CD4-positive, alpha-beta T cell treated with Interleukin-4 for 4 hours (primary cell): ENCODE measurements around the gene NKD2.
"Not testable (repeated sequence)": the region's sequence is repeated elsewhere in the genome, so short reads cannot be mapped to it uniquely, and the experiment has no call there.

Source experiments
- DNase-seq: peaks from one replicate; pipeline ENCODE4 v3.0.0-alpha.2; 2020

The NKD2 gene

DNA sequence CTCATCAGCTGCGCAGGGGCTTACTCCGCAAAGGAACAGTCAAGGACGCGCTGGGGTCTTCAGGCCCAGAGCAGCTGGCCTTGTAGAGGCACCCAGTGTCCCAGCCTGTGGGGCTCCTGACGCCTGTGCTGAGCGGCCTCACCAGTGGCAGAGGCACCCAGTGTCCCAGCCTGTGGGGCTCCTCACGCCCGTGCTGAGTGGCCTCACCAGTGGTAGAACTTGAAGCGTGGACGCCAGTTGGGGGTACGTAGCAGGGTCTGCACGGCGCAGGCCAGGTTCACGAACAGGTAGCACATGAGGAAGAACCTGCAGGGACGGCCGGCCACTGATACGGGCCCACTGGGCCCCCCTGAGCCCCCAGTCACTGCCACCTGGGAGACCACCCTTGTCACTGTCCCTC, 67.3 kb downstream of the NKD2 start:
- no peak for DNase-seq

DNA sequence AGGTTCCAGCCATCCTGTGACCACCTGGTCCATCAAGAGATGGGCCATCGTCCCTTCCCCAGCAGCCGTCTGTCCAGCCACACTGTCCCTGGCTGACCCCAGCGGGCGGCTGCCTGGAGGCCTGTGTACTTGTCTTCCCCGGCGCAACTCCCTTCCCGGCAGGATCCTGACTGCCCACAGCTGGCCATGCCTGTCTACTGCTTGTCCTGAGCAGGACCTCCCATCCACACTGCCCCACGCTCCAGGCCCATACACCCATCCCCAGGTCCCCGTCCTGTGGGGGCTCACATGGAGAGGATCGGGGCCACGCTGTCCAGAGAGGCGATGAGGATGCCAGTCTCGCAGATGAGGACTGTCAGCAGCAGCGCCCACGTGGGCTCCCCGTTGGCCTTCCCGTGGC, 67.8 kb downstream of the NKD2 start:
- DNase-seq = no peak

DNA sequence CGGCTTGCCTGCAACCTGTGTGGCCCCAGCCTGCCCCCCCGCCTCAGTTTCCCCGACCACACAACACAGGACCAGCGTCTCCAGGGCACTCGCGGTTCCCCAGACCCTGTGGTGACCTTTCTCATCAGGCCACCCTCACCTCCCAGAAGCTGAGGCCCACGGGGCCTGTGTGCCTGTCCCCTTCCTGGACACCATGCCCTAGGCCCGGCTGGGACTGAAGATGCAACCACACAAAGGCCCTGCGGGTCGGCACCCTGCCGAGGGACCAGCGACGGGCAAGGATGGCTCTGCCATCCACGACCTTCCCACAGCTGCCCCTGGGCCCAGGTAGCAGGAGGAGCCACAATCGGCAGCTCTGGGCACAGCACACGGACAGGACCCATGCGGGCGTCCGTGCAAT, 68.4 kb downstream of the NKD2 start:
- no peak for DNase-seq

DNA sequence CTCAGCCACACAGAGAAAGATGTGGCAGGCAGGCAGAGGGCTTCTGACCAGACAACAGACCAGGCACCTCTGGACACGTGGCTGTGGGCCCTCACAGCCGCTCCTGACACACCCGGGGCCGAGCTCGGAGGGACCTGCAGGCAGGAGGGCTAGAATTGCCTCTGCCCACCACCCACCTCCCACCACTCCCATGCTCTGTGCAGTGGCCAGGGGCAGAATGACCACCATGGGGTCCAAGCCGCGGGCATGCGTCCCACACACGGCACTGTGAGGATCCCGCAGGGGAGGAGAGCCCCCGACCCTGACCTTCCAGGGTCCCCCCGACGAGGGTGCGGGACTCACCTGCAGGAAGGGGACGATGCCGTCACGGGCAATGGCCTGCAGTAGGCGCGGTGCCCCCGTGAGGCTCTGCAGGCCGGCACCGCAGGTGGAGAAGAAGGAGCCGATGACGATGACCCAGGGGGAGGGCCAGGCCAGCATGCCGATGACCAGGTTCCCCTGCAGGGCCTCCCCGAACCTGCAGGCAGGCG, 69.0 kb downstream of the NKD2 start:
- DNase-seq = no peak

DNA sequence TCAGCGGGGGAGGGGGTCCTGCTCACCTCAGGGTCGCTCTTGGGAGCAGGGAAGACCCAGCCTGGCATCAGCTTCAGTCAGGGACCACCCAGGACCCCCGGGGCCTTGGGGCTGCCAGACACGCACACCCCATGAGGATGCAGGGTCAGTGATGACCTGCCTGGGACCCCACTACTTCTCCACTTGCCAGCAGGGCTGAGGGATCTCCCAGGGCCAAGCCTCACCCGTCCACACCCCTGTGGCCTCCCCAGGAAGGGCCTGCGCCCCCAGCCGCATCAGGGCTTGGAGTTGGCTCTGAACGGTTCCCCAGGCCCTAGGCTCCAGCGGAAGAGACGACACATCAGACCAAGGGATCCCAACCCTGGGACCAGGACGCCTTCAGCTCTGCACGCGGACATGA, 69.6 kb downstream of the NKD2 start:
- DNase-seq = no peak

DNA sequence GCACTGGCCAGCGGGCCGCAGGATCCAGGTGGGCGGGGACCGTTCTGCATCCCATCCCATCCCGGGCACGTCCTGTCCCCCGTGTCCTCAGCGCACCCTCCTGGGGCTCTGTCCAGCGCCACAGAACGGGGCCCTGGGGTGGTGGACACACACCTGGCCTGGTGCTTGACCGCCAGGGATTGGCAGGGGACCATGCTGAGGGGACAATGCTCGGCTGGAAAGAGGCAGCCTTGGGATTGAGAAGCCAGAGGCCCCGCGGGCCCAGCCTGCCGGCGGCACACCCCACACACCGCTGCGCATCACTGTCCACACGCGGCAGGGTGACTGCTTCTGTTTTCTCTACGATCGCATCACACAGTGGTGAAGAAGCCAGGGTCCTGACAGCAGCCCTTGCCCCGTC, 70.2 kb downstream of the NKD2 start:
- DNase-seq = no peak

DNA sequence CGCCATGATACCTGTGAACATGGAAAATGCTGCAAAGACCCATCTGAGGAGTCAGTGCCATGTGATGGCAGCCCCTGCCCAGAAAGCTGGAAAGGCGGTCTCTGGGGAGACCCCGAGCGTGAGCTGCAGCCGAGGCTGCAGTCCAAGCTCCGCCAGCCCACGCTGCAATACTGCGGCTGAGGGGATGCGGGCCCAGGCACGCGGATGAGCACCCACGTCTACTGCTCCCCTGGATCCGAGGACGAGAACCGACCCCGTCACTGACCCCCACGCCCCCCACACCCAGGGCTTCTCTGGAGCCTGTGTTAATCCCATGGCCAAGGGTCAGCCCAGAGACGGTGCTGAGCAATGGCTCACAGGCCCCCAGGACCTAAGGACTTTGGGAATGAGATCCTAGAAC, 70.9 kb downstream of the NKD2 start:
- DNase-seq = no peak

DNA sequence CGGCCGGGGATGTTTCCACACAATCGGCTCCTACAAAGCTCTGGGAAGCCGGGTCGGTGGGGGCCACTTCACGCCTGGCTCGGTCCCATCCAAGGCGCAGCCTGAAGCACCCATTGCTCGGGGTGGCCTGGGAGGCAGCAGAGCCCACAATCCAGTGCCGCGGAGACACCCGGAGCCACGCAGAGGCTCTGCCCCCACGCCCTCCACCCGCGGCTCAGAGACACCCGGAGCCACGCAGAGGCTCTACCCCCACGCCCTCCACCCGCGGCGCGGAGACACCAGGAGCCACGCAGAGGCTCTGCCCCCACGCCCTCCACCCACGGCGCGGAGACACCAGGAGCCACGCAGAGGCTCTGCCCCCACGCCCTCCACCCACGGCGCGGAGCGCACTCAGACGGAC, 71.4 kb downstream of the NKD2 start:
- no peak for DNase-seq

DNA sequence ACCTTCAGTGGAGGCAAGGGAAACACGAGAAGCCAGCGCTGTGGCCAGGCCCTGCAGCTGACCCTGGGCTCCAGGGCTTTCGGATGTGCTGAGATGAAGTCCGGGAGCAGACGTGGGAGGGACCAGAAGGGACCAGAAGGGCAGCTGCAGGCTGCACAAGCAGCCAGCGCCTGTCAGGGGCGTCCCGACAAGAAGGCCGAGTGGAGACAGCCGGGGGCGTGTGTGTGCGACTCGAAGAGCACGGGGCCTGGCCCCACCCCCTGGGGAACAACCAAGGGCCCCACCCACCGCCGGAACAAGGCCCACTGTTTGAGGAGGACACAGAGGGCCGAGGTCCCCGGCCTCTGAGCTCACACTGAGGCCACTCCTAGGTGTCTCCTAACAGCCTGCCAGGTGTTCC, 71.8 kb downstream of the NKD2 start:
- no peak for DNase-seq

DNA sequence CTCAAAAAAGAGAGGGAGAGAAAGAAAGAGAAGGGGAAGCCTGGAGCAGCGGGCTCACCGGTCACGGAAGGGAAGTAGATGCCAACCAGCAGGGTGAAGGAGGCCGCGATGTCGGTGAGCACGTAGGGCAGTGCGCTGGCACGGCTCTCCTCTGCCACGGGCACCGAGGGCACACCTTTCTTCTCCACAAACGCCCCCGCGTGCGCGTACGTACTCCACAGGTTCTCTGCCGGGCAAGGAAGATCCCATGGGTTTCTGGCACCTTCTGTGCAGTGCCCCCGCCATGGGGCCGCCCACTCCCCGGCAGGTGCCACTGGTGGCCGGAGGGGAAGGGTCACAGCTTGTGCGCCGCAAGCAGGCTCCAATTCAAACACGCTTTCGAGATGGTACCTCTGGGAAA, 72.9 kb downstream of the NKD2 start:
- DNase-seq = no peak

DNA sequence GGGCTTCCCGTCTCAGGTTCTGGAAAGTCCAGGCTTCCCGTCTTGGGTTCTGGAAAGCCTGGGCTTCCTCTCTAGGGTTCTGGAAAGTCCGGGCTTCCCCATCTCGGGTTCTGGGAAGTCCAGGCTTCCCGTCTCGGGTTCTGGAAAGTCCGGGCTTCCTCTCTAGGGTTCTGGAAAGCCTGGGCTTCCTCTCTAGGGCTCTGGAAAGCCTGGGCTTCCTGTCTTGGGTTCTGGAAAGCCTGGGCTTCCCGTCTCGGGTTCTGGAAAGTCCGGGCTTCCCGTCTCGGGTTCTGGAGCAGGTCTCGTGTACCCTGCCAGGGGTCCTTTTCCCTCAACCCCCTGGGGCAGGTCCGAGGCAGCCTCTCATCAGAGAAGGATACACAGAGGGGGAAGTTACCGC, 74.4 kb downstream of the NKD2 start:
- DNase-seq = not testable (repeated sequence)

DNA sequence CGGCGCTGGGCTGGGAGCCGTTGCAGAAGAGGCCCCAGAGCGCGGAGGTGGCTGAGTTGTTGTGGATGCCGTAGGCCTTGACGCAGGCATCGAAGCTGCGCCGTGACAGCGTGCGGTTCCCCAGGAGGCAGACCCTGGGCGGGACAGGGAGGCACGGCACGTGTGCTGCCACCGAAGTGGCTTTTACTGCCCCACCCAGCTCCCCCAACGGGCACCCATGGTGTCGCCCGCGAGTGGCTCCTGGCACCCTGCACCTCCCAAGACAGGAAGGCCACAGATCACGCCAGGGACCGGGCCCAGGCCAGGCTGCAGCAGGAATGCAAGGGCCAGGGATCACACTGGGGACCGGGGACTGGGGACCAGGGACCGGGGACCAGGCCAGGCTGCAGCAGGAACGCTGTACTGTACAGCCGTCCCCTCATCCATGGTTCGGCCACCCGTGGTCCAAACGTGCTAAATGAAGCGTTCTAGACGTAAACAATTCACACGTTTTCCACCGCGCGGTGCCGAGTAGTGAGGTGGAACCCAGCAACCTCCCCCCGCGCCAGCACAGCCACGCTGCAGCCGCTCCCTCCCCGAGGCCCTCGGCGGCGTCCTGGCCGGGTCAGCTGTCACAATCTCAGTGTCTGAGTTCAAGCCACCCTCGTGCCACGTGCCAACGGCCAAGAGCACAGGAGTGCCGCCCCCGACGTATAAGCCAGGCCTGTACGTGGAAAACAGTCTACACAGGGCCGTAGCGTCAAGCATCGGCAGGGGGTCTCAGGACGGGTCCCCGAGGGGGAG, 75.4 kb downstream of the NKD2 start:
- no peak for DNase-seq

DNA sequence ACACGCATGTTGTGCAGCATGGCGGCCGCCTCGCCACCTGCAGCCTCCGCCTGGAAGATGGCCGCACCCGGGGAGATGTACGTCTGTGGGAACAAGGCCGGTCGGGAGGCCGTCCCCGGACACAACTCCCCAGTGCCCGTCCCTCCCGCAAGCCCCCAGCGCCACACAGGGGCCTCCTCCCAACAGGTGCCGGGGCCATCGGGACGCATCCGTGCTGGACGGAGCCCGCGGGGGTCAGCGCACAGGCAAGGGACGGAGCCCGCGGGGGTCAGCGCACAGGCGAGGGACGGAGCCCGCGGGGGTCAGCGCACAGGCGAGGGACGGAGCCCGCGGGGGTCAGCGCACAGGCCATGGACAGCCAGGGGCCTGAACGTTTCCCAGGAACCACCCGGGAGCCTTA, 76.8 kb downstream of the NKD2 start:
- DNase-seq = no peak

DNA sequence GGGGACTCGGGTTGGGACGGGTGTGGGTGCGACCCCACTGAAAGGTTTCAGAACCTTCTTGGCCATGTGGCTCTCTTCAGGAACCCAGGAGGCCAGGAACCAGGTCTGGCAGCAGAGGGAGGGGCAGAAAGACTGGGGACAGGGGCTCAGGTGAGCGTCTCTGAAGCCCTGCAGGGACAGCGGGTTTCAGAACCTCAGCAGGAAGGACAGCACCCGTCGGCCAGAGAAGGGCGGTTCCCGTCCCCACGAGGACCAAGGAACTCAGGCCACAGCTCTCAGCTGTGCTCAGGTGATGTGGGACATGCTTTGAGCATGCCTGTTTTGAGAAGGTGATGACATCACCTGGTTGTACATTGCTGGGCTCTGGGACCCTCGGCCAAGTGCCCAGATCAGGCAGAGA, 77.5 kb downstream of the NKD2 start:
- DNase-seq = no peak

DNA sequence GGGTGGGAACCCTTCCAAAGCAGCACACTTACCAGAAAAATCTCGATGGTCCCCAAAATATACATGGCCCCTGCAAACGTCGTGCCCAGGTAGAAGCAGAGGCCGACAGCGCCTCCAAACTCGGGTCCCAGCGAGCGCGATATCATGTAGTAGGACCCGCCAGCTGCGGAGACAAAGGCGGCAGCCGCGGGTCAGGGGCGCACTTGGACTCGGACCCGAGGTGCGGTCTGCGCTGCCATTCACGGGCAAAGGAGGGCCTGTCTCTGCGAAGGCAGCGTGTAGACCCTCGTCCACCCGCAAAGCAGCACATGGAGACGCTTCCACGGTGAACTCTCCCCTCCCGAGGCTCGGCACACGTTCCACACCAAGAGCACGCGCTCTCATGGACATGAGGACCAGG, 78.3 kb downstream of the NKD2 start:
- no peak for DNase-seq

DNA sequence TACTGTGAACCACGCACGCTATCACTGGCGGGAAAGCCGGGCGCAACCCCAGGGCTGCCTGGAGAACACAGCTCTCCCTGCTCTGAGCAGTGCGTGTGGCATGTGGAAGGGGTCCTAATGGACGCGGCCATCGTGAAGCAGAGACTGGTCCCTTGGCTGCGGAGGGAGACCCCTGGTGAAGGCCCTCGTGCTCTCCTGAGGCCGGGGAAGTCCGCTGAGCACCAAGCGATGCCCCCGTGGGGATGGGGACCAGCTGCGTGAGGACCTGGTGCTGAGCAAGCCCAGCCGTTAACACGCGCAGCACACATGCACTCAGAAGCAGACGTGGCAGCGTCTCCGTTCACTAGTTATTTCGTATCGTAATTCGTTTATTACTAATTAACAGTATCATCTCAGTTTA, 78.8 kb downstream of the NKD2 start:
- DNase-seq = no peak

DNA sequence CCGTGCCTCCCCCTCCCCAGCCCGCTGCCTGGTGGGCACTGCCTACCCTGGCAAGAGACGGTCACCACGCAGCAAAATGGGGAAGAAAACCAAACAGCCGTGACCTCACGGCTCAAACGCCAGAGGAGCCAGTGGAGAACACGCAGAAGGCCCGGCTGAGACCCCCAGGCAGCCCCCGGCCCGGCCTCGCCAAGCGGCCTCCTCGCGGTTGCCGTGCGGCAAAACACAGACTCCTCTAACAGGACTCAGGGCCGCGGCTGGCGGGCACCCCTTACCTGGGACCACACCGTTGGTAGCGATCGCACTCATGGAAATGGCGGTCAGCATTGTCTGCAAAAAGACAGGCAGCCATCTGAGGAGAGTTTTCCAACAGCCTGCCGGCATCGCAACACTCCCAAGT, 79.4 kb downstream of the NKD2 start:
- DNase-seq = no peak
